Ammon's horn (tissue), 1 donor: ENCODE results near the gene FNDC11.
"Not testable (repeated sequence)": the region's sequence is repeated elsewhere in the genome, so short reads cannot be mapped to it uniquely, and the experiment has no call there.

Experiments
- DNase-seq: peaks from one replicate; pipeline ENCODE4 v3.0.0-alpha.2; 2016; ENCODE audit warnings: low spot score

The FNDC11 gene

DNA sequence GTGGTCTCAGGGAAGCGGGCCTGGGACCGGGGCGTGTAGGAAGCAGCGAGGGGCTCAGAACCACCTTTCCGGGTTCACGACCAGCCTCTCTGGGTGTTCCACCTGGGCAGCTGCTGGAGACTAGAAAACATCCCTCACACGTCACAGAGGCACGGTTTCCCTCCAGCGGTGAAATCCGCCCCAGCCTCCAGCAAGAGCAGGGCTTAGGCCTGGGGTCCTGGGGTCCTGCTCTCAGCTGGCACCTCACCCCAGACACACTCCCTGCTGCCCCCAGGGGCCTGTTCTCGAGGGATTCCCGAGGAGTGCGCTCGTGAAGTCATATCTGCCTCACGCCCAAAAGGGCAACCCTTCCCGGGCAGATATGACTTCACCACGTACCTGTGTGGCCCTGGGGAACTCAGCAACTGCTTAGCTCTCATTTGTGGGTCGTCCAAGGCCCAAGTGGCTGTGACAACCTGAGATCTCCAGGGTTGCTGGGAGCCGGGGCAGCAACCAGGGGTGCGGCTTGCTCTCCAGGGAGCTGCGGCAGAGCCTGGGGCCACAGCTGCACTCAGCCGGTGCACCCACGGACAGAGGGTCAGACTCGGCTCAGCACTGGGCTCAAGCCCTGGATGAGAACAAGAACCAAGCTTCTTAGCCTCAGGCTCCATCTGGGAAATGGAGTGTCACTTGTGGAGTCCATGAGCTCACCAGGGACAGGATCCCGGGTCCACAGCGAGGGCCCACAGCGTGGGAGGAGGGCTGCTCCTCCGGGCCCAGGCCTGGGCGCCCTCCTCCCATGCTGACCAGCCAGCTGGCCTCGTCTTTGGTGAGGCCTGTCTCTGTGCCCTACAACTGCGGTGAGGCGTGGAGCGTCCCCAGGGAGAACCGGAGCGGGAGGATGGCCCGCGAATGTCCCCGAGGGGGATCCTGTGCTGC lies 661 bp downstream of the FNDC11 start:
- DNase-seq: no peak

DNA sequence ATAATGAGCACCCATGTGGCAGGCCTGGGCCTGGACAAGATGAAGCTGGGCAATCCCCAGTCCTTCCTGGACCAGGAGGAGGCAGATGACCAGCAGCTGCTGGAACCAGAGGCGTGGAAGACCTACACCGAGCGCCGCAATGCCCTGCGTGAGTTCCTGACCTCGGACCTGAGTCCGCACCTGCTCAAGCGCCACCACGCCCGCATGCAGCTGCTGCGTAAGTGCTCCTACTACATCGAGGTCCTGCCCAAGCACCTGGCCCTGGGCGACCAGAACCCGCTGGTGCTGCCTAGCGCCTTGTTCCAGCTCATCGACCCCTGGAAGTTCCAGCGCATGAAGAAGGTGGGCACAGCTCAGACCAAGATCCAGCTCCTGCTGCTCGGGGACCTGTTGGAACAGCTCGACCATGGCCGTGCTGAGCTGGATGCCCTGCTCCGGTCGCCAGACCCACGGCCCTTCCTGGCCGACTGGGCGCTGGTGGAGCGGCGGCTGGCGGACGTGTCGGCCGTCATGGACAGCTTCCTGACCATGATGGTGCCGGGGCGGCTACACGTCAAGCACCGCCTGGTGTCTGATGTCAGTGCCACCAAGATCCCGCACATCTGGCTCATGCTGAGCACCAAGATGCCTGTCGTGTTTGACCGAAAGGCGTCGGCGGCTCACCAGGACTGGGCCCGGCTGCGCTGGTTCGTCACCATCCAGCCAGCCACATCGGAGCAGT lies 1.9 kb downstream of the FNDC11 start:
- DNase-seq: no peak

DNA sequence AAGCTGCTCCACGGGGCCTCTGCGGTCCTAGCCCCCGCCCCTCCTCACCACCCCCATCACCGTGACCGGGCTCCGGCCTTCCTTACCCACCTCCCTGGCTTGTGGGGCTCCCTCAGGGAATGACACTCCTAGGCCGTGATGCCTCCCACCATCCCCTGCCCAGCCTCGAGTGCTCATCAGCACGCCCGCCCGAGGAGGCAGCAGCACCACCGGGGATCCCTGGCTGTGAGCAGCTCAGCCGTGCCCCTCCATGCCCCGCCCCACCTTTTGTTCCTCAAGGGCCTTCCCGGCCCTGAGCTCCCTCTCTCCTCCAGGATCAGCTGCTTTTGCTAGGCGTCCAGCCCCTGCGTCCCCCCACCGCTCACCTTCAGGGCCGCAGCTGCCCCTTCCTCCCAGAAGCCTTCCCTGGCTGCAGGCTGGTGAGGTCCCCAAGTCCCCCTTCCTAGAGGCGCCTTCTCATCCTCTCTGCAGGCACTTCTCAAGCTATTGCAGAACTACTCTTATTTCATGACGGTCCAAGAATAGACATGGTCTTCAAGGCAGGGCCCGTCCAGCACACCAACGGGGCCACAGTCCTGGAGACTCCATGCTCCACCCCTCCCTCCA lies 3.0 kb downstream of the FNDC11 start:
- DNase-seq: no peak

DNA sequence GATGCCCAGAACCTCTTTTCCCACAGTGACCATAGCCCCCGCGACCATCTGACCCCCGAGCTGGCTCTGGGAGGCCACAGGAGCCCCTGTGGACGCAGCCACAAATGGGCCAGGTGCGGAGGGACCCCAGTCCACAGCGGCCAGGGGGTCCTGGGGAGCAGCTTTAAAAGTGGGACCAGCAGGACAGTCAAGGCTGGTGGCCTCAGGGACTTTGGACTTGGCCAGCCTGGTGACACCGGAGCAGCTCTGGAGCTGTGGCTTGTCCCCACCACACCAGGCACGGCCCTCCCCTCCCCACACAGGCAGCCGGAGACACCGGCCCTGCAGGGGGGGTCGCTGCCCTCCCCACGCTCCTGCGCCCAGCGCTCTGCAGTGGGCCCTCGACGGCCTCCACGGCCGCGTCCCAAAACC lies 3.5 kb downstream of the FNDC11 start:
- no peak for DNase-seq

DNA sequence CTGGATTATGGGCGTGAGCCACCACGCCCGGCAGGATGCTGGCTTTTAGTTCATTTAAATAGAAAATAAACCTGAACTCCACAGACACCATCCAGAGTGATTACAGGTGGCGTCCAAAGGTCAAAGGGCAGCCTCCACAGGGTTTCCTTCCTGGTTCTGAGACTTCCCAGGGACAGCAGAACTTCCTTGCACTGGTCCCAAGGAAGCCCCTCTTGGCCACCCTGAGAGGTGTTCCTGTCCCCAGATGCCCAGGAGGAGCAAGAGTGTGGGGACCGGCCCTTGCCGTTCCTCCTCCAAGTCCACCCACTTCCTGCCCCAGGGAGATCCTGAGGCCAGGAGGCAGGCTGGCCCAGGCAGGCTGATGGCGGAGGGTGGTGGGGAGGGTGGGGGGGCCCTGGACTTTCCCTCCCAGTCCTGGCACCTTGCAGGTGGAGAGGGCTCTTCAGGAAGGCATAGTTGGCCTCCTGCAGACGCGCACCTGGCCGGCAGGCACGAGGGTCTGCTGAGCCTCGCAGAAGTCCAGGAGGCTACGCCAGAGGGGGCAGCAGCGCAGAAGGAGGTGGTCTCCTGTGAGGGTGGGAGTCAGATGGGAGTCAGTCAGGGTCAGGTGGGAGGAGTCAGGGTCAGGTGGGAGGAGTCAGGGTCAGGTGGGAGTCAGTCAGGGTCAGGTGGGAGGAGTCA lies 5.0 kb downstream of the FNDC11 start:
- no peak for DNase-seq

DNA sequence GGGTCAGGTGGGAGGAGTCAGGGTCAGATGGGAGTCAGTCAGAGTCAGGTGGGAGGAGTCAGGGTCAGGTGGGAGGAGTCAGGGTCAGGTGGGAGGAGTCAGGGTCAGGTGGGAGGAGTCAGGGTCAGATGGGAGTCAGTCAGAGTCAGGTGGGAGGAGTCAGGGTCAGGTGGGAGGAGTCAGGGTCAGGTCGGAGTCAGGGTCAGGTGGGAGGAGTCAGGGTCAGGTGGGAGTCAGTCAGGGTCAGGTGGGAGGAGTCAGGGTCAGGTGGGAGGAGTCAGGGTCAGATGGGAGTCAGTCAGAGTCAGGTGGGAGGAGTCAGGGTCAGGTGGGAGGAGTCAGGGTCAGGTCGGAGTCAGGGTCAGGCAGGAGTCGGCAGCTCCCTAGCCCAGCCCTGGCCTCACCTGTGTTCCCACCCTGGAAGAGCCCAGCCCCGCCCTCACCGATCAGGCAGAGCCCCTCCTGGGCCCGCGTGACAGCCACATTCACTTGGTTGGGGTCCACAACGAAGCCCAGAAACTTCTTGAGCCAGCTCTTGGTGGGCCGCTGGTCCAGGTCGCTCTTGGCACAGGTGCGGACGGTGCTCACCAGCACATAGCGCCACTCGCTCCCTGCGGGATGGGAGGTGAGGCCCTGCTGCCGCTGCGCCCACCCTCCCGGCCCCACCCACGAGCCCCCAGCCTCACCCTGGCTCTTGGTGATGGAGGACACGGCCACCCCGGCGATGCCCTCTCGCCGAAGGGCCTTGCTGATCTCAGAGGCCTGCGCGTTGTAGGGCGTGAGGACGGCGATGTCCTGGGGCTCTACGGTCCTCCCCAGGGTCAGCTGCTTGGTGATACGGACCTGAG lies 5.8 kb downstream of the FNDC11 start:
- not testable (repeated sequence) for DNase-seq

DNA sequence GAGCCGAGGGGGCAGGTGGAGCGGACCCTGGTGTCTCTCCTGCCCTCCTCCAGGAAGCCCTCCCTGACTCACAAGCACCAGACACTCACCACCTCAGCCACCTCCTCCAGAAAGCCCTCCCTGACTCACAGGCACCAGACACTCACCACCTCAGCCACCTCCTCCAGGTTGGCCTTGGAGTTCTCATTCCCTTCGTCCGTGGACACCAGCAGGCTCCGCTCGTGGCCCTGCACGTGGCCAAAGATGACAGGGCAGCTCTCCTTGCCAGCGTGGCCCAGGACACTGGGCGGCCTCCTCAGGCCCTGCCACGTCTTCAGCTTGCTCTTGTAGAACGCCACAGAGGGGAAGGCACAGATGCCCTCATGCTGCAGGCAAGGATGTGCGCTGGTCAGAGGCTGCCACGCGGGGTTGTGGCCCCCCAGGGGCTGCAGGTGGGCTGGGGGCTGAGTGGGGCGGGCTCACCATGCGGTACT lies 6.4 kb downstream of the FNDC11 start:
- DNase-seq: no peak

DNA sequence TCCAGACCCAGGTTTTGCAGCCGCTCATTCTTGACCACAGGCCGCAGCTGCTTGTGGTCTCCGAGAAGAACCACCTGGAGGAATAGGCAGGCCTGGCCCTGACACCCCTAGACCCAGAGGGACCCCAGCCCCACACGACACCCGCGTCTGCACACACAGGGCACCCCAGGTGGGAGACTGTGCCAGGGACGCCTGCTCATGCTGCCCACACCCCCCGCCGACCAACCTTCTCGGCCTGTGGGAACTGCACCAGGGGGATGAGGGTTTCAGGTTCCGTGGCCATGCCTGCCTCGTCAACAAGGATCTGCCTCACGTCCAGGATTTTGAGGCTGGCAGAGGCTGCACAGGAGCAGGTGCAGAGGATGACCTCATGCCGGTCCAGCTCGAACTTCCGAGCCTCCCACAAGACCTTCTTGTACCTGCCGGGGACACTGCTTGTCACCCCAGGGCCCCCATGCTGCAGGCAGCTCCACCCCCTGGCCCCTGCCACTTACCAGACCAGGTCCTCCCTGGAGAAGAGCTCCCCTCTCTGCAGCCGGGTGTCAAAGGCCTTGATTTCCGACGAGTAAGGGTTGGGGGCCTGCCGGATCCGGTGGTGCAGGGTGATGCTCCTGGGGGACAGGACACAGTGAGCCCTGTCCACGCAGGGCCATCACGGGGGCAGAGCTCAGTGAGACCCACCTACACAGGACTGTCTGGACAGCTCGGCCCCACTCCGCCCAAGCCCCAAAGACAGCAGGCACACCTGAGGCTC lies 7.1 kb downstream of the FNDC11 start:
- DNase-seq: no peak

DNA sequence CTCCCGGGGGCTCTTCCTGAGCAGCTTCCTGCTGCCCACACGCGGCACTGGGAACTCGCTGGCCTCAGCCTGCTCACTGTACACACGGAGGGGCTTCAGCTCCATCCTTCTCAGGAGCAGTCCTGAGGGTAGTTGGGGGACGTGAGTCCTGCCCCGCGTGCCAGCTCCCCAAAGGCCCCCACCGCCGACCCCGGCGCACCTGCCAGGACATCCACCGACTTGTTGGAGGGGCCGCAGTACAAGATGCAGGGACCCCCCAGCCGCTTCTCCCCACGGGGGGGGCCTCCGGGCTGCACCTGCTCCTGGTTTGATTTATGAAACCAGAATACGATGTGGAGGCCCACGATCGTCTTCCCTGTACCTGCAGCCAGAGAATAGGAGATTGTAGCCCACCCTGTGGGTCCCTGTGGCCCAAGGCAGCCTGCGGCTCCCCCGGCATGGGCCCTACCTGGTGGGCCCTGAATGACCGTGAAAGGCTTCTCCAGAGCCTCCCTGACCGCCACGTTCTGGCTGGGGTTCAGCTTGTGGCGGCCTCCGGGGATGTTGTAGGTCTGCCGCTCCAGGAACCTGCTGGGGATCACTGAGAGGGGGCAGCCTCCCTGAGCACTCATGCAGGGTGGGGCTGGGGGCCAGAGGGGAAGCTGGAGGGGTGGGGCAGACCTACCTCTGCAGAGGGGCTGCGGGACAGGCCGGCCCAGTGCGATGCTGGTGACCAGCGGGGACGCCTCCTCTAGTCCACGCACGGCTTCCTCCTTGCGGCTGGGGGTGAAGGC lies 7.9 kb downstream of the FNDC11 start:
- DNase-seq: no peak

DNA sequence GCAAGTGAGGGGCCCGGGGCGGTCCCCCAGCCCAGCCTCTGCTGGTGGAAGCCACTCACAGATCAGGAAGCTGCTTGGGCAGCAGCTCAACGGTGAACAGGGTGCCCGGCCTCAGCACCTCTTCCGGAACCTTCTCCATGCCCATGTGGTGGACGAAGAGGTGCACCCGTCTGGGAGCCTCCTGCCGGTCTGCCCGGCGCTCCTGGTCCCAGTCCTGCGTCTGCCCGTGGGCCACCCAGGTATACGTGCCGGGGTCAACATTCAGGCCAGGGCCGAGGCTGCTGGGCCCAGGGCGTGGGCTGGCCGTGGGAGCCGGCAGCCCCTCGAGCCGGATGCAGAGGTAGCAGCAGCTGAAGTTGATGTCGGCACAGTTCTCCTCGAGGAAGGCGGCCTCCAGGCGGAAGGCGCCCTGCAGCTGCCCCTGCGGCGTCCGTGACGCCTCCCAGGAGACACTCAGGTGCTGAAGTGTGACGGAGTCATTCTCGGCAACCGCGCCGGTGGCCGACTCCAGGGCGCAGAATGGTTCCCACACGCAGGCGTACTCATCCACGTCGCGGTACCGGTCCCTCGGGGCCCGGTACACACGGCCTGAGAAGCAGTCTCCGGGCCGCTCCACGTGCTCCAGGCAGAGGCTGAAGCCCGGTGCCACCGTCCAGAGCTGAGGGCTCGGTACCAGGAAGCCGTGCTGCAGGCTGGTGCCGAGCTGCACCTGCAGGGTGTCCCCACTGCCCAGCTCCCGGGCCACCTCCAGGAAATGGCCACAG lies 8.7 kb downstream of the FNDC11 start:
- no peak for DNase-seq

DNA sequence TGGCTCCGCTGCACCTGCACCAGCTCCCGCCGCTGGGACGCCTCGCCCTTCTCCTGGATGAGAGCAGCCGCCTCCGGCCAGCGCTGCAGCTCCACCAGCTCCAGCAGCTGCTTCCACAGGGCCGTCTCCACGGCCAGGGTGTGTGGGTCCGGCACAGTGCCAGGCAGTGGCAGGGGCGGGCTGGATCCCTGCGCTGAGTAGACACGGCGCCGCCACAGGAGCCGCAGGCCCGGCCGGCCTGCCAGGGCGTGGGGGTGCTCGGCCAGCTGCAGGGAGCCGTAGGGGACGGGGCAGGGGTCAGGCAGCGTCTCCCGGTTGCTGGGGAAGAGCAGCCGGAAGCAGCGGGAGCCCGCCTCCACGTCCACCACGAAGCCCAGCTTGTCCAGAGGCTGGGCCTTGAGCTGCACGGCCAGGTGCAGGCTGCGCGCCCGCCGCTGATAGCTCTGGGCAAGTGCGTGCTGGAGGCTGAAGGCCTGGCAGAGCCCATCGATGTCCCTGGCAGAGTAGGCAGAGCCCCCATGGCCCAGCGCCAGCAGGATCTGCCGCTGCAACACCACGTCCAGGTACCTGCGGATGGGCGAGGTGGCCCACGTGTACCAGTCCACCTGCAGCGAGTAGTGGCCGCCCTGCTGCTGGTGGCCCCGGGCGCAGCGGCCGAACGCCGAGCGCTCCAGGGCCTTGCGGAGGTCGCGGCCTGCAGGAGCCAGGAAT lies 9.4 kb downstream of the FNDC11 start:
- DNase-seq: no peak

DNA sequence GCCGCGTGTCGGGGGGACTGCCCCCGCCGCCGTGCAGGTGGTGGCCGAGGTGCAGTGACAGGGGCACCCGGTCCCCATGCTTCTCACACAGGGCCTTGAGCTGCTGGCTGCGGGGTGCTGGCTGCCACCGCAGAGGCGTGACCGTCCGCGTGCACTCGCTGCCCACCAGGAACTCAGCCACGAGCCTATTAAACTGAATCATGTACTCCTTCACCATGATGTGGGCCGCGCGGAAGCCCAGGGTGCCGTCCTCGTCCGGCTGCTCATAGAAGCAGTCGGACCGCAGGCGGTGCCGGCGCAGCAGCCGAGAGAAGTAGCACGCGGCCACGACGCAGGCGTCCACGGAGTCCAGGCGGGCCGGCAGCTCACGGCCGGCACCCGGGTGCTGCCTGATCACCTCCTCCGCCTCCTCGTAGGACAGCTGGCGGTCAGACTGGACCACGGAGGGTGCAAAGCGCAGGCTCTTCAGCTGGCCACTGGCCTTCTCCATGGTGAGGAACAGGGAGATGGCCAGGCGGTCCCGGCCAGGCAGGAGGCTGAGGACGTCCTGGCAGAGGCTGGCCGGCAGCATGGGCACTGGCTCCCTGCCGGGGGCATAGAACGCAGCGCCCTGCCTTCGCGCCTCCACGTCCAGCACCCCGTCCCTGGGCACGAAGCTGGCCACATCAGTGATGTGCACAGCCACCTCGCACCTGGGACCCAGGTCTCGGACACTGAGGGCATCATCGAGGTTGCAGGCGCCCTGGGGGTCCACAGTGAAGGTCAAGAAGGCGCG lies 10.3 kb downstream of the FNDC11 start:
- no peak for DNase-seq

DNA sequence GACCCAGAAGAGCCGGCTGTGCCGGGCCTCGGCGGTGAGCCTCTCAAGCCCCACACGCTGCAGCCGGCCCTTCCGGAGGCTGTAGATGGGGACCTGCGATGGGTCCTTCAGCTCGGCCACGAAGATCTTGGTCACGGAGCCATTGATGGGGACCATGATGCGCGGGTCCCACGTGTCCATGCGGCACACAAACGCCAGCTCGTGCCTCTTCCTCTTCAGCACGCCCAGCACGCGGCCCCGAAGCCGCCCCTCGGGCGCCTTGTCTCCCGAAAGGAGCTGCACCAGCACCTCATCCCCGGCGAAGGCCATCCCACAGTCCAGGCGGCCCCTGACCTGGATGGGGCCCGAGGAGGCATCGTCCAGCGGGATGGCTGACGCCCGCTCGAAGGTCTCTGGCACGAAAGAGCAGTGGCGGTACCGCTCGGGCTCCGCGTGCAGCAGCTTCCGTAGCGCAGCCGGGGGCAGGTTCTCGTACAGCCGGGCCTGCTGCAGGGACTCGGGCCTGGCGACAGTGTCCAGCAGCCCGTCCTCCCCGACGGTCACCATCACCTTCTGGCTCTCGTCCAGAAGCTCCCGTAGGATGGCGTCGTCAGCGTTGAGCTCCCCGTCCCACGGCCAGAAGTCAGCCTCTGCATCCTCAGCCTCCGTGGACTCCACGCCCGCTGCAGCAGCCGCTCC lies 11.2 kb downstream of the FNDC11 start:
- DNase-seq: no peak

DNA sequence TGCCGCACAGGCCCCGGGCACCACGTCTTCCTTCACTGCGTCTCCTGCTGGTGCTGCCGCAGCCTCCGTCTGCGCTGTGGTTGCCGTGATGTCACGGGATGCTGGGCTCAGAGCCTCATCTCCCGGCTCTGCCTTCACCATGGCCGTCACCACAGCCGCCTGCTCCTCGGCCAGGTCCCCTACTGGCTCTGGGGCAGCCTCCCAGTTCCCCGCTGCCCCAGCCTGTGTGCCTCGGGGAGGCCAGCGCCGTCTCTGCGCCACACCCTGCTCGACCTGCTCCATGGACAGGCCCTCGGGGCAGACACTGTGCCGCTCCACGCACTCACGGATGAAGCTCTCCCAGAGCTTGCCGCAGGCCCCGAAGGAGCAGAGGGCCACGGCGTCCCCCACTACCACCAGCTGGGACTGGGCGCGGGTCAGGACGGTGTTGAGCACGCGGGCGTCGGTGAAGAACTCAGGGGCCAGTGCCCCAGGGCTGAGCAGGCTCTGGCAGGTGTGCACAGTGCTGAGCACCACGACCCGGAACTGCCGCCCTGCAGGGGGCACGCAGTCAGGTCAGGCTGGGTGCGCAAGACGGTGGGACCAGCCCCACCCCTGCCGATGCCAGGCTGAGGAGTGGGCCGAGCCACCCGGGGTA lies 11.9 kb downstream of the FNDC11 start:
- no peak for DNase-seq

DNA sequence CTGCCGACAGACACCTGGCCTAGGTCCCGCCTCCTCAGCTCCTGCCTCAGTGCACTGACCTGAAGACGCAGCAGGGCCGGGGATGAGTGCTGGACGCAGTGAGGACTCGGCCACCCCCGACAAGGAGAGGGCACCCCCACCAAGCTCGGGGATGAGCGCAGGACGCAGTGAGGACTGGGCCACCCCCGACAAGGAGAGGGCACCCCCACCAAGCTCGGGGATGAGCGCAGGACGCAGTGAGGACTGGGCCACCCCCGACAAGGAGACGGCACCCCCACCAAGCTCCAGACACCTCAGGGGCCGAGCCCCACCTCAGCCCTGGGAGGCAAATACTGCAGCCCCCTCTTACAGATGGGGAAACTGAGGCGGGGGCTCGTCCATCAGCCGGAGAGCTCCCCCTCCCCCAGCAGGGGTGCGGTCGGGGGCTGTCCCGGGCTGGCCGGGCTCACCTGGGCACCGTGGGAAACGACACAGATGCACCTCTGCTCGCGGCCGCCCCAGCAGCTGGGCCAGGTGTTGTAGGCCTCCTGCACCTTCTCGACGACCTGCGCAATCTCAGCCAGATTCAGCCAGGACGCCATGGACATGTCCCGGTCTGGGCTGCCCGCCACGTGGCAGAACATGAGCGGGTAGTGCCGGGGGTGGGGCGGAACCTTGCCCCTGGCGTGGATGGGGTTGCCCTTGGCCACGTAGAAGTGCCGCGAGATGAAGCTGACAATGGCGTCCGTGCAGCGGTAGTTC lies 12.6 kb downstream of the FNDC11 start:
- no peak for DNase-seq

DNA sequence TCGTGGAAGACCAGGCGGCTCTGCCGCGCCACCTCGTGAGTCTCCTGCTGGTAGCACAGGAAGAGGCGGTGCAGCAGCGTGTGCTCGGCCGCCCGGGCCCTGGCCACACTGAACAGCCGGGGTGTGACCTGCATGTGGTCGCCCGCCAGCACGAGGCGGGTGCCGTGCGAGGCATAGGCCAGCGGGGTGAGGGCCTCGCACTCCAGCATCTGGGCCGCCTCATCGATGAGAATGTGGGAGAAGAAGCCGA lies 13.1 kb downstream of the FNDC11 start:
- no peak for DNase-seq
